Gastrocnemius medialis (tissue), 4 donors: ENCODE results near the gene KANK2.
"Not testable (repeated sequence)": the region's sequence is repeated elsewhere in the genome, so short reads cannot be mapped to it uniquely, and the experiment has no call there.

Experiments
- CTCF ChIP-seq, 5 experiments: fragments of 450-650 bp in 3 of 5; fragments of 200-600 bp in 2 of 5; sonication (generic) in 2 of 5; IDR thresholded peaks in 4 of 5; conservative IDR thresholded peaks in 1 of 5; 1 replicate in 4 of 5; 2 replicates in 1 of 5; pipeline ENCODE4 v1.5.1; 2016 to 2019; ENCODE audit warnings: antibody characterized with exemption in 5 of 5, mild to moderate bottlenecking in 3 of 5, moderate library complexity in 3 of 5
- POLR2A ChIP-seq, 2 donors: fragments of 450-650 bp; IDR thresholded peaks; one replicate each; pipeline ENCODE4 v1.6.1; 2017; ENCODE audit warnings: antibody characterized with exemption in 2 of 2, mild to moderate bottlenecking in 2 of 2, moderate library complexity in 2 of 2

GRCh38 chr19:11124157-11124556, 73.2 kb downstream of the KANK2 start:
- TF ChIP-seq CTCF (IDR thresholded peaks at IDR 0.05 in 4 of 5, conservative IDR thresholded peaks at IDR 0.05 in 1 of 5); POLR2A (IDR thresholded peaks at IDR 0.05): not testable (repeated sequence)
